HG02763 (cell line): ENCODE results near the gene PPP2R5E.
"Not testable (repeated sequence)": the region's sequence is repeated elsewhere in the genome, so short reads cannot be mapped to it uniquely, and the experiment has no call there.

Experiments used
- ATAC-seq: cut with Tn5 transposase; IDR thresholded peaks from one replicate; pipeline ENCODE4 v1.9.1; 2021; ENCODE audit warnings: mild to moderate bottlenecking, moderate library complexity; ENCODE audit not compliant: unreplicated experiment

The PPP2R5E gene

GRCh38 chr14:63543000-63543825 is at the start of gene PPP2R5E:
TSS of gene PPP2R5E (minus strand) at chr14:63543377. CDS start at chr14:63539685, 3,692 bp downstream.
- ATAC-seq: peak; percentile 95

GRCh38 chr14:63583046-63583445 is 39.9 kb upstream of the PPP2R5E start:
- ATAC-seq: not testable (repeated sequence)

- no peak for ATAC-seq
Measured at GRCh38 chr14:63581491-63581890, 38.3 kb upstream of the PPP2R5E start.

GRCh38 chr14:63578300-63578699 is 35.1 kb upstream of the PPP2R5E start:
- no peak for ATAC-seq

- no peak for ATAC-seq
Measured at GRCh38 chr14:63573581-63573980, 30.4 kb upstream of the PPP2R5E start.

GRCh38 chr14:63565448-63565847 is 22.3 kb upstream of the PPP2R5E start:
- ATAC-seq: no peak

GRCh38 chr14:63564318-63564717 is 21.1 kb upstream of the PPP2R5E start:
- no peak for ATAC-seq

GRCh38 chr14:63563370-63564026 is 20.3 kb upstream of the PPP2R5E start:
- ATAC-seq: no peak

- ATAC-seq: no peak
Measured at GRCh38 chr14:63562405-63562804, 19.2 kb upstream of the PPP2R5E start.

- no peak for ATAC-seq
Measured at GRCh38 chr14:63555572-63555971, 12.4 kb upstream of the PPP2R5E start.

- ATAC-seq: no peak
Measured at GRCh38 chr14:63551332-63551731, 8.2 kb upstream of the PPP2R5E start.

- ATAC-seq: no peak
Measured at GRCh38 chr14:63547798-63548335, 4.7 kb upstream of the PPP2R5E start.

- no peak for ATAC-seq
Measured at GRCh38 chr14:63545431-63545830, 2.3 kb upstream of the PPP2R5E start.

GRCh38 chr14:63544591-63545299 is 1.6 kb upstream of the PPP2R5E start:
- no peak for ATAC-seq

- peak; percentile 16 for ATAC-seq
Measured at GRCh38 chr14:63543826-63544406, 739 bp upstream of the PPP2R5E start.

- ATAC-seq: peak; percentile 12
Measured at GRCh38 chr14:63542231-63542999, 762 bp downstream of the PPP2R5E start.

- no peak for ATAC-seq
Measured at GRCh38 chr14:63535918-63536317, 7.3 kb downstream of the PPP2R5E start.

GRCh38 chr14:63533474-63533873 is 9.7 kb downstream of the PPP2R5E start:
- no peak for ATAC-seq

GRCh38 chr14:63524537-63525155 is 18.5 kb downstream of the PPP2R5E start:
- ATAC-seq: peak; percentile 93
